Measurements from ENCODE around the gene PDLIM3. TPM values are rescaled to one million over a fixed set of nuclear protein-coding genes. Genes with fewer than 3 reads are reported as not detected.

PDLIM3 gene
- total RNA-seq, 1 donor from 2014 or later = 24.4 TPM

GRCh38 chr4:185566972-185567371 lies 31.7 kb upstream of the PDLIM3 start:
- TF ChIP-seq, protein P1, sequence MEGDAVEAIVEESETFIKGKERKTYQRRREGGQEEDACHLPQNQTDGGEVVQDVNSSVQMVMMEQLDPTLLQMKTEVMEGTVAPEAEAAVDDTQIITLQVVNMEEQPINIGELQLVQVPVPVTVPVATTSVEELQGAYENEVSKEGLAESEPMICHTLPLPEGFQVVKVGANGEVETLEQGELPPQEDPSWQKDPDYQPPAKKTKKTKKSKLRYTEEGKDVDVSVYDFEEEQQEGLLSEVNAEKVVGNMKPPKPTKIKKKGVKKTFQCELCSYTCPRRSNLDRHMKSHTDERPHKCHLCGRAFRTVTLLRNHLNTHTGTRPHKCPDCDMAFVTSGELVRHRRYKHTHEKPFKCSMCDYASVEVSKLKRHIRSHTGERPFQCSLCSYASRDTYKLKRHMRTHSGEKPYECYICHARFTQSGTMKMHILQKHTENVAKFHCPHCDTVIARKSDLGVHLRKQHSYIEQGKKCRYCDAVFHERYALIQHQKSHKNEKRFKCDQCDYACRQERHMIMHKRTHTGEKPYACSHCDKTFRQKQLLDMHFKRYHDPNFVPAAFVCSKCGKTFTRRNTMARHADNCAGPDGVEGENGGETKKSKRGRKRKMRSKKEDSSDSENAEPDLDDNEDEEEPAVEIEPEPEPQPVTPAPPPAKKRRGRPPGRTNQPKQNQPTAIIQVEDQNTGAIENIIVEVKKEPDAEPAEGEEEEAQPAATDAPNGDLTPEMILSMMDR (IDR thresholded peaks at IDR 0.05) = no peak
- intact Hi-C loops (cut with DNase I) = no loop called here
- Histone ChIP-seq H3K36me3 (no peaks in the 10 kb centered on the region), H3K27ac (peak overlapping the region; percentile 85), H3K4me1 (peaks cover 8% of the 10 kb centered on the region), H3K27me3 (no peaks in the 10 kb centered on the region), H3K9me3 (no peaks in the 10 kb centered on the region), H3K4me3 (no peak overlapping the region)
- no peak for DNase-seq
- peak; percentile 74 for ATAC-seq

GRCh38 chr4:185566425-185566824 lies 31.1 kb upstream of the PDLIM3 start:
- Histone ChIP-seq H3K4me1 (peaks cover 8% of the 10 kb centered on the region), H3K9me3 (no peaks in the 10 kb centered on the region), H3K27ac (peak overlapping the region; percentile 85), H3K4me3 (no peak overlapping the region), H3K36me3 (no peaks in the 10 kb centered on the region), H3K27me3 (no peaks in the 10 kb centered on the region)
- intact Hi-C loops (cut with DNase I) = no loop called here
- no peak for ATAC-seq
- no peak for DNase-seq
- TF ChIP-seq, protein P1 (IDR thresholded peaks at IDR 0.05) = no peak

GRCh38 chr4:185565696-185566095 lies 30.4 kb upstream of the PDLIM3 start:
- intact Hi-C loops (cut with DNase I) = no loop called here
- Histone ChIP-seq H3K27ac (no peak overlapping the region), H3K4me1 (peaks cover 8% of the 10 kb centered on the region), H3K9me3 (no peaks in the 10 kb centered on the region), H3K4me3 (no peak overlapping the region), H3K27me3 (no peaks in the 10 kb centered on the region), H3K36me3 (no peaks in the 10 kb centered on the region)
- DNase-seq (no peak), ATAC-seq (no peak)
- TF ChIP-seq, protein P1 (IDR thresholded peaks at IDR 0.05) = no peak

DNA sequence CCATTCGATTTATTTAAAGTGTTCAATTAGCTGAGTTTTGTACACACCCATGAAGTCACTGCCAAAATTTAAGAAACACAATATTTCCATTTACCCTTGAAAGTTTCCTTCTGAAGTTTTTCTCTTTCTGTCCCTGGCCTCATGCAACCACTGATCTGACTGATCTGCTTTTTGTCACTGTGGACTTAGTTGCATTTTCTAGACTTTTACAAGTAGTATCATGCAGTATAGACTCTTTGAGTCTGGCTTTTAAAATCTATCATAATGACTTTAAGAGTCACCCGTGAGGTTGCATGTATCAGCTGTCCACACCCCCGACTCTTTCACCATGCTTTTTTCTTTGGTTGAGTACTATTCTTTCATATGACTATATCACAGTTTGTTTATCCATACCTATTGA lies 29.0 kb upstream of the PDLIM3 start:
- H3K4me3 ChIP-seq = no peak overlapping the region
- TF ChIP-seq, protein P1 (IDR thresholded peaks at IDR 0.05) = no peak
- H3K27me3 ChIP-seq = no peaks in the 10 kb centered on the region
- no peaks in the 10 kb centered on the region for H3K36me3 ChIP-seq
- DNase-seq (no peak), ATAC-seq (no peak)
- H3K4me1 ChIP-seq = peaks cover 8% of the 10 kb centered on the region
- no peaks in the 10 kb centered on the region for H3K9me3 ChIP-seq
- intact Hi-C loops (cut with DNase I) = no loop called here
- no peak overlapping the region for H3K27ac ChIP-seq

DNA sequence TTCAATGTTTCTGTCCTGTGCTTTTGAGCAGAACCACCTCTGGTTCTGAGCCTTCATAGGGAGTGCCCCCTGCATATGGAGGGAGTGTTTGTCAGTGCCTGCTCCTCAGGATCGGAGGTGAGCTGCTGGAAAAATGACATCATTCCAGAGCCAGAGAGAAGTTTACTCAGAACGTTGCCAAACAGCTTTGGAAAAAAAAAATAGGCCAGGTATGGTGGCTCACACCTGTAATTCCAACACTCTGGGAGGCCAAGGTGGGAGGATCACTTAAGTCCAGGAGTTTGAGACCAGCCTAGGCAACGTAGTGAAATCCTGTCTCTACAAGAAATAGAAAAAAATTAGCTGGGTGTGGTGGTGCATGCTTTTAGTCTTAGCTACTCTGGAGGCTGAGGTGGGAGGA lies 27.2 kb upstream of the PDLIM3 start:
- DNase-seq = no peak
- H3K36me3 ChIP-seq = no peaks in the 10 kb centered on the region
- no peak overlapping the region for H3K27ac ChIP-seq
- H3K9me3 ChIP-seq = no peaks in the 10 kb centered on the region
- H3K4me1 ChIP-seq = peaks cover 8% of the 10 kb centered on the region
- TF ChIP-seq, protein P1 (IDR thresholded peaks at IDR 0.05) = no peak
- H3K4me3 ChIP-seq = no peak overlapping the region
- intact Hi-C loops (cut with DNase I) = no loop called here
- no peaks in the 10 kb centered on the region for H3K27me3 ChIP-seq
- no peak for ATAC-seq

DNA sequence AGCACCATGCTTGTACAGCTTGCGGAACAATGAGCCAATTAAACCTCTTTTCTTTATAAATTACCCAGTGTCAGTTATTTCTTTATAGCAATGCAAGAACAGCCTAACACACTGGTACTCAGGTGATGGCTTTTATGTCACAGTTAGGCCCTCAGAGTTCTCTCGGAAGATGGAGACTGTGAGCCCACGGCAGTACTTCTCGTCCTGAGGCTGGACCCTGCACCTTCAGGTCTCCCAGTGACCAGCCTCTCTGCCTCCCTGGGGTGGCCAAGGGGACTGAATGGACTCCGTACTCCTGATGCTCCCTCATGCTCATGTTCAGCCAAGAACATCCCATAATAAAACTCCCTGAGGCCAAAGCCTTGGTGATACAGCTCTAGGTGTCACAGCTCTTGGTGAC lies 25.0 kb upstream of the PDLIM3 start:
- DNase-seq (no peak), ATAC-seq (no peak)
- Histone ChIP-seq H3K27me3 (no peaks in the 10 kb centered on the region), H3K4me1 (no peaks in the 10 kb centered on the region), H3K36me3 (no peaks in the 10 kb centered on the region), H3K27ac (no peak overlapping the region), H3K4me3 (no peak overlapping the region), H3K9me3 (no peaks in the 10 kb centered on the region)
- intact Hi-C loops (cut with DNase I) = no loop called here
- TF ChIP-seq, protein P1 (IDR thresholded peaks at IDR 0.05) = no peak
